Subcutaneous abdominal adipose tissue (tissue), 5 donors: ENCODE measurements around the gene SERPINH1.

Source experiments
- H3K27ac ChIP-seq: one replicate; pipeline ENCODE4 v1.7.0; 2013; ENCODE audit warnings: low read depth, mild to moderate bottlenecking, inconsistent platforms, low read length, moderate library complexity
- H3K27me3 ChIP-seq, 5 donors: one replicate each; pipeline ENCODE4 v1.7.0; 2013; ENCODE audit warnings: low read length in 5 of 5, inconsistent platforms in 1 of 5; ENCODE audit not compliant: control insufficient read depth in 5 of 5, insufficient read depth in 4 of 5
- H3K36me3 ChIP-seq, 5 donors: one replicate each; pipeline ENCODE4 v1.7.0; 2013; ENCODE audit warnings: low read length in 5 of 5; ENCODE audit not compliant: control insufficient read depth in 5 of 5, insufficient read depth in 5 of 5
- H3K4me1 ChIP-seq, 5 donors: one replicate each; pipeline ENCODE4 v1.7.0; 2013; ENCODE audit warnings: low read length in 5 of 5, mild to moderate bottlenecking in 3 of 5, moderate library complexity in 1 of 5; ENCODE audit not compliant: control insufficient read depth in 5 of 5, insufficient read depth in 5 of 5
- H3K4me3 ChIP-seq, 5 donors: one replicate each; pipeline ENCODE4 v1.7.0; 2013; ENCODE audit warnings: low read length in 5 of 5, low read depth in 1 of 5
- H3K9ac ChIP-seq, 5 donors: one replicate each; pipeline ENCODE4 v1.7.0; 2013; ENCODE audit warnings: low read length in 5 of 5, mild to moderate bottlenecking in 4 of 5, moderate library complexity in 3 of 5
- H3K9me3 ChIP-seq, 5 donors: one replicate each; pipeline ENCODE4 v1.7.0; 2013; ENCODE audit warnings: low read length in 5 of 5; ENCODE audit not compliant: control insufficient read depth in 5 of 5
- donor health status: healthy.
- donor health status: healthy.
- donor health status: healthy.
- donor health status: healthy.
- donor health status: healthy.

The SERPINH1 gene

GRCh38 chr11:75572744-75573143, 10.7 kb downstream of the SERPINH1 start:
- peaks cover 7 to 70% (median 62%) of the 10 kb centered on the region in 5 donors for H3K36me3 ChIP-seq

DNA sequence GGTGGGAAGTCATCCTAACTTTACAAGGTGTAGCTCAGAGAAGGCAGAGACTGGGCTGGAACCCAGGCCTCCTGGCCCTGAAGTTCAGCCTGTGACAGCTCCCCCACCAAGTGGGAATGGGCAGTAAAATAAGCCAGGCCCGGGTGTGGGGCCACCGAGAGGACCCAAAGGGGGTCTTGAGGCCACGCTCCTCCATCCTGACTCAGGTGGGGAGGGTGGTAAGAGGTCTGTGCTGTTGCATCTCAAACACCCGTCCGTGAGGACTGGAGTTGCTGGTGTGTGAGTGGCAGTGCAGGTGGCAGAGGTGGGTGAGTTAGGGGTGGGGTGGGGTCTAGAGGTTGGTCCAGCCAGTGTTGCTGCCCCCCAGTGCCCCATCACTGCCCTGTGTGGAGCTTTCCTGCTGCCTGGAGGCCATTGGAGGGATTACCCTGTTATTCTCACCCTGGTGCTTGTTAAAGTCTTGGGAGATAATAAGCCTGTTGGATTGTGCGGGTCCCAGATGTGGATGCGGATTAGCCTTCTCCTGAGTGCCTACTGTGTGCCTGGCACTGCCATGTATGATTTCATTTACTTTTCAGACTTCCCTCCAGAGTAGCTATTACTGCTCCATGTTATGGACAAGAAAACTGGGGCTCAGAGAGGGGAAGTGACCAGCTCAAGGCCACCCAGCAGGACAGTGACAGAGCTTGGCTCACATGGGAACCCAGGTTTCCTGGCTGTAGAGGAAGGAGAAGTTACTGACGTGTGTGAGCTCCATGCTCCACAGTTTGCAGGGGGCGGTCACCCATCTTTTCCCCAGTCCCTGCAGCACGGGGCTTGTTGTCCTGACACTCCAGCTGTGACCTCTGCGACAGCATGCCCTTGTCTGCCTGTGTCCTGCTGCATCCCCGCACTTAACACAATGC, 12.9 kb downstream of the SERPINH1 start:
- Histone ChIP-seq H3K9ac (no peak overlapping the region), H3K27me3 (no peaks in the 10 kb centered on the region)

More at GRCh38 chr11:75572744-75573143, 10.7 kb downstream of the SERPINH1 start:
- Histone ChIP-seq H3K9me3 (no peaks in the 10 kb centered on the region), H3K4me1 (peaks cover 5 to 63% (median 48%) of the 10 kb centered on the region in 5 donors), H3K9ac (no peak overlapping the region), H3K4me3 (no peak overlapping the region), H3K27ac (peak overlapping the region; percentile 54), H3K27me3 (no peaks in the 10 kb centered on the region)

GRCh38 chr11:75576017-75576416, 14.0 kb downstream of the SERPINH1 start:
- H3K4me3 ChIP-seq = no peak overlapping the region
- H3K9ac ChIP-seq = no peak overlapping the region
- no peaks in the 10 kb centered on the region for H3K27me3 ChIP-seq
- peaks cover 3 to 34% (median 22%) of the 10 kb centered on the region in 5 donors for H3K4me1 ChIP-seq
- no peak overlapping the region for H3K27ac ChIP-seq
- no peaks in the 10 kb centered on the region for H3K9me3 ChIP-seq
- peaks cover 2 to 38% (median 30%) of the 10 kb centered on the region in 5 donors for H3K36me3 ChIP-seq

More for the DNA sequence above, 12.9 kb downstream of the SERPINH1 start:
- Histone ChIP-seq H3K27ac (no peak overlapping the region), H3K9me3 (no peaks in the 10 kb centered on the region), H3K4me1 (peaks cover 5 to 45% (median 32%) of the 10 kb centered on the region in 5 donors), H3K36me3 (peaks cover 4 to 49% (median 41%) of the 10 kb centered on the region in 5 donors), H3K4me3 (no peak overlapping the region)

DNA sequence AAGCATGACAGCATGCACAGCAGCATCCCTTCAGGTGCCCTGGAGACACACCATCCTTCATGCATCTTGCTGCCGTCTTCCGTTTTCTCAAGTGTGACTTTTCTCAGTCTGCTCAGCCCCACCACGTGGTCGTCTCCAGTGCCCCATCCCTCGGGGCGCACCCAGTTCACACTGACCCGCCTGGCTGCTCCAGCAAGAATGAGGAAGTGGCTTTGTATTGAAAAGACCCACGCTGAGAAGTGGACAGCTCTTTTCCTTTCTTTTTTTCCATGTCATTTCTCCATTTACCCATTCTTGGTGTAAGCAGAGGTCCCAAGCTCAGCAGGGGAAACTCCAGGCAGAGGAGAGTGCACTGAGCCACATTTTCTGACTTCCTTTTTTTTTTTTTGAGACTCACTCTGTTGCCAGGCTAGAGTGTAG, 14.5 kb downstream of the SERPINH1 start:
- peaks cover 2 to 29% (median 19%) of the 10 kb centered on the region in 5 donors for H3K4me1 ChIP-seq
- H3K27ac ChIP-seq = no peak overlapping the region
- no peak overlapping the region for H3K4me3 ChIP-seq
- no peak overlapping the region for H3K9ac ChIP-seq
- H3K9me3 ChIP-seq = no peaks in the 10 kb centered on the region
- no peaks in the 10 kb centered on the region for H3K27me3 ChIP-seq
- peaks cover 0 to 33% (median 25%) of the 10 kb centered on the region in 5 donors for H3K36me3 ChIP-seq

GRCh38 chr11:75577207-75577606, 15.2 kb downstream of the SERPINH1 start:
- Histone ChIP-seq H3K9me3 (no peaks in the 10 kb centered on the region), H3K9ac (no peak overlapping the region), H3K27me3 (no peaks in the 10 kb centered on the region), H3K4me1 (peaks cover 2 to 26% (median 17%) of the 10 kb centered on the region in 5 donors), H3K27ac (no peak overlapping the region), H3K36me3 (peaks cover 0 to 26% (median 18%) of the 10 kb centered on the region in 5 donors), H3K4me3 (no peak overlapping the region)

GRCh38 chr11:75578977-75579376, 16.9 kb downstream of the SERPINH1 start:
- no peak overlapping the region for H3K4me3 ChIP-seq
- H3K9ac ChIP-seq = no peak overlapping the region
- peaks cover 2 to 34% (median 27%) of the 10 kb centered on the region in 5 donors for H3K4me1 ChIP-seq
- H3K36me3 ChIP-seq = peaks cover 0 to 9% (median under 1%) of the 10 kb centered on the region in 5 donors
- H3K27ac ChIP-seq = no peak overlapping the region
- no peaks in the 10 kb centered on the region for H3K27me3 ChIP-seq
- no peaks in the 10 kb centered on the region for H3K9me3 ChIP-seq

- H3K27me3 ChIP-seq = no peaks in the 10 kb centered on the region
- no peak overlapping the region for H3K4me3 ChIP-seq
- H3K27ac ChIP-seq = no peak overlapping the region
- H3K4me1 ChIP-seq = peaks cover 2 to 43% (median 34%) of the 10 kb centered on the region in 5 donors
- H3K36me3 ChIP-seq = peaks cover 0 to 3% (median 0%) of the 10 kb centered on the region in 5 donors
- no peak overlapping the region for H3K9ac ChIP-seq
- H3K9me3 ChIP-seq = no peaks in the 10 kb centered on the region
Observed at GRCh38 chr11:75579841-75580240, 17.8 kb downstream of the SERPINH1 start.

- no peaks in the 10 kb centered on the region for H3K27me3 ChIP-seq
- peak overlapping the region; percentile 72 to 84 (median 78) for H3K4me3 ChIP-seq
- peak overlapping the region in 4 of 5 donors; percentile 56 to 83 (median 78) for H3K9ac ChIP-seq
- peaks cover 0 to 34% (median 27%) of the 10 kb centered on the region in 5 donors for H3K4me1 ChIP-seq
- no peaks in the 10 kb centered on the region for H3K36me3 ChIP-seq
- H3K27ac ChIP-seq = peak overlapping the region; percentile 88
- H3K9me3 ChIP-seq = no peaks in the 10 kb centered on the region
Observed at GRCh38 chr11:75582506-75582894, 20.4 kb downstream of the SERPINH1 start.

DNA sequence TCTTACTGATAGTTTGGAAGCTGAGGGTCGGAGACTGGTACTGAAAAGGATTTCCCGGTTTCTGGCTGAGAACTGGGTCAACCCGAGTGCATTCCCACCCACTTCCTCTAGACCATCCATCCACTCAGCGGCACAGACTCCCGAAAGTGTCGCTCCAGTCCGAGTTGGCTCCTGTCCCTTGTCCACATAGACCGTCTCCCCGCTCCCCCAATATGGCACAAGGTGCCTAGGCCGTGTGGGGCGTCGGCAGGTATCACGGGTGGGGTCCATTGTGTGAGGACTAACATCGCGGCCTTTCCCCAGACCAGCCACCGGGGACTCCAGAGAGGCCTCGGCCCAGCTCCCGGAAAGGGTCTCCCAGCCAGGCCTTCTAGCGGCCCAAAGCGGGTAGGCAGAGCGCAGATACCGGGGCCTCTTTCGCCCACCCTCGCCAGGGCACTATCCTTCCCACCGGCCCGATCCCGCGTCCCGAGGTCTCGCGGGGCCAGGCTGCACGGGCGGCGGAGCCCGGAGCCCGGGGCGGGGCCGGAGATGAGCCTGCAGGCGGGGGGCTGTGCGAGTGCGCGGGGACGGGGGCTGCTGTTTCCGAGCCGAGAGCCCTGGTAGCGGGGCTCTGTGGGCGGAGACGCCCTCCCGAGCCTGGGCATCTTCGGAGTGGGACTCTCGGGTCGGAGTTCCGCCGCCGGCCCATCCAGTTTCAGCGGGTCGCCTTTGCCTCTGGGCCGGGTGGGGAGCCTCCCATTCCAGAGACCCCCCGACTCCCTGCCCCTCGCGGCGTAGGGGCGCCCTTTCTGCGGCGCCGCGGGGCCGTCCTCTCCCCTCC, 21.1 kb downstream of the SERPINH1 start:
- Histone ChIP-seq H3K27ac (peak overlapping the region; percentile 88), H3K27me3 (no peaks in the 10 kb centered on the region), H3K9me3 (no peaks in the 10 kb centered on the region), H3K4me3 (peak overlapping the region; percentile 72 to 84 (median 78)), H3K9ac (peak overlapping the region; percentile 56 to 83 (median 78)), H3K36me3 (no peaks in the 10 kb centered on the region), H3K4me1 (peaks cover 0 to 33% (median 27%) of the 10 kb centered on the region in 5 donors)
